ENCODE measurements around the gene ITGB1BP2. TPM values are rescaled to one million over a fixed set of nuclear protein-coding genes. Genes with fewer than 3 reads are reported as not detected.
"Not testable (repeated sequence)": the region's sequence is repeated elsewhere in the genome, so short reads cannot be mapped to it uniquely, and the experiment has no call there.

ITGB1BP2 gene
- 0.41 TPM for total RNA-seq

DNA sequence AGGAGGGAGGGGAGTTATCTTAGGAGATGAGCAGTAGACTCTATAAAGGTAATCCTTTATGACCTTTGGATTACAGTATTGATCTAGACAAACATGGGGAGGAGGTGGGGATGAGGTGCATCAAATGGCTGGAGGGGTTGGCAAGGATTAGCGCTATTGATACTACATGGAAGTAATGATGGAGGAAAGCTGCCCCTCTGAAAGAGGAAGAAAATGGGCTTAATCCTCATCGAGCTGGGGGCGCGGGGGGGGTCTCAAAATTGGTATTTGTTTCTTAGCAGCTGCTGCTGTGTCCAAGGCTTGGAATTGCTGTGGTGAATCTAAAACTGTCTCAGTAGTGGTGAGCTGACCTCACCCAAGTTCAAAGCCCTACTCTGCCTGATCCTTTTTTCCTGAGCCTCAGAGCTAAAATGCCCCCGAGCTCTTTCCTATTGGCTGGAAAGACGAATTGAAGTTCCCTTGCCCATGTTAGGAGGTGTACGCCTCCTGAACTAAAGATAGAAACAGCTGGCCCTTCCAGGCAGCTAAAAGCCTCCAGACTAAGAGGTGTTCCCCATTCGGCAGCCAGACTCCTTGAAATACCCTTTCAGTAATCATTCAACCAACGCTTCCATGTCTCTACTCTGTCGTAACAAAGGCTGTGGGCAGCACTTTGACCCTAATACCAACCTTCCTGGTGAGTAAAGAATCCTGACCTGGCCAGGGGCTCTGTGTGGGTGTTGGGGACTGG, at the start of gene ITGB1BP2:
Gene ITGB1BP2 (plus strand): TSS at position 556 of the 730 bp plus-strand sequence. CDS start 57 bp downstream, at position 613.
- FAIRE-seq (no peak), DNase-seq (ENCODE audit: low spot score in 2 of 2) (peak in 1 of 2 donors; percentile 6)

DNA sequence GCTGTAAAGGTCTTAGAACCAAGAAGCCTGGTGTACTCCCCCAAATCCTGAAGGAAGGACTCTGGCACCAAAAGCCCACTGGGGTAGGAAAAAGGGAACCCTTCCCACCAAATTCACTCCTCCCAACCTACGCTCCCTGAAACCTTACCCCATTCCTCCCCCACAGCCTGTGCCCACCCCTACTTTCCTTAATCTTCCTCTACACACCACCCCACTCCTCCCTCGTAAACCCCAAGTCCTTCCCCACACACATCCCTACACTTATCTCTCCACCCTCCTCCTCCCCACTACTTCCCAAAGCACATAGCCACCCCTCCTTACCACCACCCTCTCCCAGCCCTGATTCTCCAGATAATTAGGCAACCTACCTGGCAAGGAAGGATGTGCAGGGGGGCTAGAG, 49.3 kb upstream of the ITGB1BP2 start:
- DNase-seq (ENCODE audit: low spot score in 2 of 2) (no peak), FAIRE-seq (no peak)

DNA sequence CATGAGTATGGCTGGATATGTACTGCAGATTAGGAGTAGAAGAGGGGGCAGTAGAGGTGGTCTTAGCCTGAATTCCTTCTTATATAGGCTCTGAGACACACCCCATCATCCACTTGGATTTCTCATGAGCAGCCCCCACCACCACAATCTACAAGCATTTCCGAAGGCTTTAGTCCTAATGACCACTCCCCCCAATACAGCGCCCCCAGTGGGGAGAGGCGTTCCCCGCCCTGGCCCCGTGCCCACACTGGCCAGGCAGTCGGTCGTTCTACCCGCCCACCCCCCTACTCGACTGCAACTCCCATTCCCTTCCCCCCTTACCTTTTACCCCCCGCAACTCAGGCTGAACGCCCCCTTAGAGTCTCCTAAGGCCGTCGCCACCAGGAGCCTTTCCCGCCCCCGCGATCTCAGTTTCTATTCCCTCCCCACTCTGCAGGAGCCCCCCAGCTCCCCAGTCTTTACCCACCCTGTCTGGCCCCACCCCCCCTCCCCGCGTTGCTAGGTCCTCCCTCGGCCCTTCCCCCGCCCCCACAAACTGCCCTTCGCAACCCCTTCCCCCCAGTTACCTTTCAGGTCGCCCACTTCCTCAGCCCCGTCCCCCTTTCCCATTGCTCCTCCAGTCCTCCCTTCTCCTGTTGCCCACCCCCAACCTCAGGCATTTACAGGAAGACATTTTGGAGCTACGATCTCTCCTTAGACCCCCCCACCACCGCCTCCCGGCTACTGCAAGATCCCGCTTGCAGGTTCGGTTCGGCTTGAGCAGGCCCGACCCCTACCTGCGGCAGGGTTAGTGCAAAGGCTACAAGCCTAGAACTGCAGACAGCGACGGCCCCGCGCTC, 48.1 kb upstream of the ITGB1BP2 start:
- FAIRE-seq: no peak
- DNase-seq (ENCODE audit: low spot score in 2 of 2): peak in 1 of 2 donors; percentile 36

DNA sequence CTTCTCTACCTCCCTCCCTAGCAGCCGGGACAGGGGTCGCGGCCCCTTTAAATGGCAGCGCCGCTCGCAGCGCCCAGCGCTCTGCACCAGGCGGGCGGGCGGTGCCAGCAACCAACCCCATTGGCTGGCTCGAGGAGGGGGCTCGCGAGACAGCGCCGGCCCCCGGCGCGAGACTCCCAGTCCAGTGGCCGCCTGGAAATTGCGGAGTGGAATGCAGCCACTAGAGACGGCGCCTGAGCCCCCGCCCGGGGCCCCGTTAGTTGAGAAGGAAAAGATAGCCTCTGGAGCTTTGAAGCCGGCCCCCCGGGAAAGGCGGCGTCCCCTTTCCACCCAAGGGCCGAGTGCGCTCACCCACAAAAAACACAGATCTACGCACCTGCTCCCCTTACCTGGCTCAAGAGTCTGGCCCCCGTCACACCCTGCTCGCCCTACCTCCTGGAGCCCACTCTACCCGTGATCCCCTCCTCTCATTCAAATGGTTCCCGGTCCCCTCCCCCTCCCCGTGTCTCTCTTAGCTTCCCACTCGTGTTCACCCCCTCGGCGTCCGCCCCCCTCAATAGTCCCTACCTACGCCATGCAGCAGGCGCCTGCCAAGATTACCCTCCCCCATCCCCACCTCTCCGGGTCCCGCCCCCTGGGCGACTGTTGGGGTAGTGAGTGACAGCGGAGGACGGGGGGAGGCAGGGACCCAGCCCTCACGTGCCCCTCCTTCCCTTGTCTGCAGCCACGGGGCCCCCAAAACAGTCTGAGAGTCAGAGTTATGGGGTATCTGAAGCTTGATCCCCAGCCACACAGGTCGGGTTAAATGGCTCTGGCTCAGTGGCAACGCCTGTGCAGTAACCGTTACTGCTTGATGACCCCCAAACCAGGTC, 47.2 kb upstream of the ITGB1BP2 start, which contains the start of gene ZMYM3:
Gene ZMYM3 (minus strand): TSS at position 49 of the 872 bp plus-strand sequence. CDS start 885 bp downstream, outside the sequence.
- FAIRE-seq: no peak

DNA sequence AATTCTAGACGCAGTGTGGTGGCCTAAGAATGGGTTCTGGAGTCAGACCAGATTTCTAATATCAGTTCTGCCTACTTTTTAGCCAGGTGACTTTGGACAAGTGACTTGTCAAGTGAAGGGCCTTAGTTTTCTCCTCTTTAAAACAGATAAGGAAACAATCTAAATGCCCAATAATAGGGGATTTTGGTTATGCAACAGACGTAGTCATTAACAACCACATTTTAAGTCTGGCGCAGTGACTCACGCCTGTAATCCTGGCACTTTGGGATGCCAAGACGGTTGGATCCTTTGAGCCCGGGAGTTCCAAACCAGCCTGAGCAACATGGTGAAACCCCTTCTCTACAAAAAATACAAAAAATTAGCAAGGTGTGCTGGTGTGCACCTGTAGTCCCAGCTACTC, 45.5 kb upstream of the ITGB1BP2 start:
- FAIRE-seq: no peak
- DNase-seq (ENCODE audit: low spot score in 2 of 2): no peak

More for the DNA sequence above, 47.2 kb upstream of the ITGB1BP2 start, which contains the start of gene ZMYM3:
- DNase-seq (ENCODE audit: low spot score in 2 of 2): peak; percentile 79 to 80

DNA sequence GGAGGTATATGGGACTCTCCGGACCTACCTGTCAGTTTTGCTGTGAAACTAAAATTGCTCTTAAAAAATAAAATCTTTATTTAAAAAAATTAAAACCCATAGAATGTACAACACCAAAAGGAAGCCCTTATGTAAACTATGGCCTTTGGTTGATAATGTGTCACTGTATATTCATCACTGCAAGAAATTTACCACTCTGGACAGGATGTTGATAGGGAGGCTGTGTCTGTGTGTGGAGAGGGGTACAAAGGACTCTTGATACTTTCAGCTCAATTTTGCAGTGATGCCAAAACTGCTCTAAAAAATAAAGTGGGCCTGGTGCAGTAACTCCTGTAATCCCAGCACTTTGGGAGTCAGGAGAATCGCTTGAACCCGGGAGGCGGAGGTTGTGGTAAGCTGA, 44.7 kb upstream of the ITGB1BP2 start:
- DNase-seq (ENCODE audit: low spot score in 2 of 2): no peak

DNA sequence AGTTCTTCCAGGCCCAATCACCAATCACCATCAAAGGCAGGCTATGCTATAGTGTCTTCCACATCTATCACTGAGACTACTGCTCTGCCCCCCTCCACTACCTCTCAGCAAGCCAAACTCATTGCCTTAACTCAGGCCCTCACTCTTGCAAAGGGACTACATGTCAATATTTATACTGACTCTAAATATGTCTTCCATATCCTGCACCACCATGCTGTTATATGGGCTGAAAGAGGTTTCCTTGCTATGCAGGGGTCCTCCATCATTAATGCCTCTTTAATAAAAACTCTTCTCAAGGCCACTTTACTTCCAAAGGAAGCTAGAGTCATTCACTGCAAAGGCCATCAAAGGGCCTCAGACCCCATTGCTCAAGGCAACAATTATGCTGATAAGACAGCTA, 32.9 kb upstream of the ITGB1BP2 start:
- DNase-seq (ENCODE audit: low spot score in 2 of 2); FAIRE-seq: not testable (repeated sequence)

More for the DNA sequence above, 44.7 kb upstream of the ITGB1BP2 start:
- FAIRE-seq: no peak

DNA sequence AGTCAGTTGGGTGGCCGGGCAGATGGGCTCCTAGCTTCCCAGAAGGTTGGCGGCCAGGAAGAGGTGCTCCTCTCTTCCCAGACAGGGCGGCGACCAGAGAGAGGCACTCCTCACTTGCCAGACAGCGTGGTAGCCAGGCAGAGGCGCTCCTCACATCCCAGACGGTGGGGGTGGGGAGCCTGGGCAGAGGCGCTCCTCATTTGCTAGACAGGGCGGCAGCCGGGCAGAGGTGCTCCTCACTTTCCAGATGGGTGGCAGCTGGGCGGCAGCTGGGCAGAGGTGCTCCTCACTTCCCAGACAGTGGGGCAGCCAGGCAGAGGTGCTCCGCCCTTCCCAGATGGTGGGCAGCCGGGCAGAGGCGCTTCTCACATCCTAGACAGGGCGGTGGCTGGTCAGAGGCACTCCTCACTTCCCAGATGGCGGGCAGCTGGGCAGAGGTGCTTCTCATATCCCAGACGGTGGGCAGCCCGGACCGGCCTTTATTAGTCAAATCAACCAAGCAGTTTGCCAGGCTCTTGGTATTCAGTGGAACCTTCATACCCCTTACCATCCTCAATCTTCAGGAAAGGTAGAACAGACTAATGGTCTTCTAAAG, 31.7 kb upstream of the ITGB1BP2 start:
- no peak for FAIRE-seq
- DNase-seq (ENCODE audit: low spot score in 2 of 2): no peak

DNA sequence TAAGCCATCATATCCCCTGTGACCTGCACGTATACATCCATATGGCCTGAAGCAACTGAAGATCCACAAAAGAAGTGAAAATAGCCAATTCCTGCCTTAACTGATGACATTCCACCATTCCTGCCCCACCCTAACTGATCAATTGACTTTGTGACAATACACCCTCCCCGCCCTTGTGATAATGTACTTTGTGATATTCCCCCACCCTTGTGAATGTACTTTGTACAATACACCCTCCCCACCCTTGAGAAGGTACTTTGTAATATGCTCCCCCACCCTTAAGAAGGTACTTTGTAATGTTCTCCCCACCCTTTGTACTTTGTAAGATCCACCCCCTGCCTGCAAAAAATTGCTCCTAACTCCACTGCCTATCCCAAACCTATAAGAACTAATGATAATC, 29.2 kb upstream of the ITGB1BP2 start:
- FAIRE-seq; DNase-seq (ENCODE audit: low spot score in 2 of 2): not testable (repeated sequence)

DNA sequence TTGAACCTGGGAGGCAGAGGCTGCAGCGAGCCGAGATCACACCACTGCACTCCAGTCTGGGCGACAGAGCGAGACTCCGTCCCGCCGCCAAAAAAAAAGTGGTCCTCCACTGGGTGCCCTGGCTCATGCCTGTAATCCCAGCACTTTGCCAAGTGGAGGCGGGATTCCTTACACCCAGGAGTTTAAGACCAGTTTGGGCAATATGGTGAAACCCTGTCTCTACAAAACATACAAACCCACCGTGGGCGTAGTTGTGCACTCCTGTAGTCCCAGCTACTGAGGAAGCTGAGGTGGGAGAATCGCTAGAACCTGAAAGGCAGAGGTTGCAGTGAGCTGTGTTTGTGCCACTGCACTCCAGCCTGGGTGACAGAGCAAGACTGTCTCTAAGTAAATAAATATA, 20.2 kb upstream of the ITGB1BP2 start:
- FAIRE-seq; DNase-seq (ENCODE audit: low spot score in 2 of 2): not testable (repeated sequence)

DNA sequence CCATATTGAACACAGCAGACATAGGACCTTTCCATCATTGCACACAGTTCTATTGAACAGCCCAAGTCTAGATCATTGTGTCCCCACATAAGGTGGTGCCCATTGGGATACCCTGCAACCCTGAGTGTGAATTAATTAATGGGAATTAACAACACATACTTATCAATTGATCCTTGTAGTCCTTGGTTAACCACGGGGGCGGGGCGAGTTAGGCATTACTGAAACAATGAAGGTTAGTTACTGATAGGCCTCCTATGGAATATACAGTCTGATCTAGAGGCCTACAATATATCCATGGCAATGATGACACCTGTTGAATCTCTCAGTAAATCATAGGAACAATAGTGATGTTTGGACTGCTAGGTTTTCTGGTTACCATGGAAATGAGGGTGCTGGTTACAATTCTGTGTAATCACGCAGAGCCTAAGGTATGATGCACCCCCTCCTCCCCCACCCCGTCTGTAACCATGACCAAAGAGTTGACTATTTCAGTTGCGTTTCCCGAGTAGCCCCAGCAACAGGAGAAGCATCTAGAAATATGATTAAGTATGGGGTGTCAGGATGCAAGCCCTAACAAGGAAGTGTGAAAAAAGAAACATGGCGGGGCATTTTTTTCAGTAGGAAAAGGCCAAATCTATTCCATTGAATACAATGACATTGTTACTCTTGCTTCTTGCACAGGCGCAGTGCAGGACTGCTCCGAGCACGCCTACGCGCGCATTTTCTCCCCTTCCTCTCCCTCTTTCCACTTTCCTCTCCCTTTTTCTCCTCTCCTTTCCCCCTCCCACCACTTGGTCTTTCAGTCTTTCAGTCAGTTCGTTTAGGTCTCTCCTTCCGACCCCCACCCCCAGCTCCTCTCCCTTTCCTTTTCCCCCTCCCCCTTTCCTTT, 18.8 kb upstream of the ITGB1BP2 start:
- DNase-seq (ENCODE audit: low spot score in 2 of 2) (peak in 1 of 2 donors; percentile 3), FAIRE-seq (no peak)

DNA sequence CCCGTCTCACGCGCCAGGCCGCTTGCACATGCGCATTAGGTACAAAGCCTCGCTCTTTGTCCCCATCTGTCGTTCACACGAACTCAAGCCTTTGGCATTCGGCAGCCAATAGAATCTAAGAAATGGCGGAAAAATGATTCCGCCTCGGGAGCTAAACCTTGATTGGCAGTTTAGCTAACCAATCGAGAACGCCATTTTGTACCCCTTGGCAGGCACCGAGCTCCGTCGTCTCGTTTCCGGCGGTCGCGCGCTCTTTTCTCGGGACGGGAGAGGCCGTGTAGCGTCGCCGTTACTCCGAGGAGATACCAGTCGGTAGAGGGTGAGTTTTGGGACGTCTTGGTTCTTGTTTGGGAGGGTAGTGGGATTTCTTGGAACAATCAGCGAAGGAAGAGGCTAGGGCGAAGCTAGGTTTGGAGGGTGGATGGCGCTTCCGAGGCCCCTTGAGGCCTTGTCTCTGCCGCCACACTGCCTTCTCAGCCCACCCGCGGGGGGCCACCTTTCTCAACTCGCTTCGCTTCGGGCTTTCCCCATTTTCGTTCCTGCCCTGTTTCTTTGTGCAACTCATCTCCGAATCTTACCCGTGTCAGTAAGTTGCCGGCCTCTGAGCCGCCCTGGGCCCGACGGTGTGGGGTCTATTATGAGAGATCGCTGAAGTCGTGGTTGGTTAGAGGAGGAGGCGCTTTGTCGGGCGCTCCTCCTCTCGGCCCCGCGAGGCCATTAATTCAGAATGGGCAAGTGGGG, 18.0 kb upstream of the ITGB1BP2 start, which contains the start of gene NONO:
Gene NONO (plus strand): TSS at position 233 of the 741 bp plus-strand sequence. CDS start 7,003 bp downstream, outside the sequence.
- DNase-seq (ENCODE audit: low spot score in 2 of 2) (peak; percentile 53 to 62), FAIRE-seq (no peak)

DNA sequence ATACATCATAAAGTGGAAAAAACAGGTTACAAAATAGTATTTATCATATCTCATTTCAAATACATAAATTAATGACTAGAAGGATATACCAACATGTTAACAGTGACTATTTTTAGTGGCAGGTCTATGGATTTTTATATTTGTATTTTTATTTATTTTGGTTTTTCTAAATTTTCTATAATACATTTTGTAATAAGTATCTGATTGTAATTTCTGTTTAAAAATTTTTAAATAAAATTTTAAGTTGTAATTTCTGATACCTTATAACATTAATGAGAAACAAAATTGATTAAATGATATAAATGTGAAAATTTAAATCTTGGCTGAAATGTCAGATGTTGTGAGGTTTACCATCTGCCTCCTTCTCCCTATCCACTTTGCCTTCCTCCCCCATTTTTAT, 15.6 kb upstream of the ITGB1BP2 start:
- peak; percentile 71 for FAIRE-seq
- DNase-seq (ENCODE audit: low spot score in 2 of 2): no peak

DNA sequence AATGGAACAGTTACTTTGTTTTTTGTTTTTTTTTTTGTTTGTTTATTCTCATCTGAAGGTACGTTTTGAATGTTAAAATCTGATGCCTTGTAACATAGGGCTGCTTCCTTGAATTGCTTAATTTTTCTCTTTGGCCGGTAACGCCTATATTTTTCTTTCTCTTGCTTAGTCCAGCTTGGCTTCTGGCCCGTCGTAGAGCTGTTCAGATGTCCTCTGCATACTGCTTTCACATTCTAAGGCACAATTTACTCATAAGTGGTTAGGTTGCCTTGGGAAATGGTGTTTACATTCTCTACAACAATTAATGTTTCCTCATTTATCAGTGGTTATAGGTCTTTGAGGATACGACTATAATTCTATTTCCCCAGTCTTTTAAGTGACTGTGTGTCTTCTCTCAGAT, 10.2 kb upstream of the ITGB1BP2 start:
- DNase-seq (ENCODE audit: low spot score in 2 of 2): no peak
- FAIRE-seq: no peak

DNA sequence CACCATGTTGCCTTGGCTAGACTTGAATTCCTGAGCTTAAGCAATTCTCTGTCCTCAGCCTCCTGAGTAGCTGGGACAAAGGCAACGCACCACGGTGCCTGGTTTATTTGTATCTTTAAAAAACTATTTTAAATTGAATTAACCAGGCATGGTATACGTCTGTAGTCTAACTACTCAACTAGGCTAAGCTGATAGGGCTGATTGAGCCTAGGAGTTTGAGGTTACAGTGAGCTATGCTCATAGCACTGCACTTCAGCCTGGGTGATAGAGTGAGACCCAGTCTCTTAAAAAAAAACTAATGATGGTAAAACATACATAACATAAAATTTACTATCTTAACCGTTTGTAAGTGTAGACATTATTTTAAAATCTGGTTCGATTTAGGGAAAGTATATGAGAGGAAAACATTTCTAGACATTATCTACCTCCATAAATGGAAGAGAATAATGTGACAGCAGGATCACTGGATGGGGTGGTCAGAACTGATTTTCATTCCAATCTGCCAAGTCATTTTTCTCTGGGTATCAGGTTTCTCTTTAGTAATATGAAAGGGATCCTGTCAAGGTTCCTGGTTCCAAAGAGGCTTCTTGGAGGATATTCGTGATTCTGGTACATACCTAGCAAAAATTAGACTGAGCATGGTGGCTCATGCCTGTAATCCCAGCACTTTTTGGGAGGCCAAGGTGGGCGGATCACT, 8.7 kb upstream of the ITGB1BP2 start:
- DNase-seq (ENCODE audit: low spot score in 2 of 2) (no peak), FAIRE-seq (no peak)

DNA sequence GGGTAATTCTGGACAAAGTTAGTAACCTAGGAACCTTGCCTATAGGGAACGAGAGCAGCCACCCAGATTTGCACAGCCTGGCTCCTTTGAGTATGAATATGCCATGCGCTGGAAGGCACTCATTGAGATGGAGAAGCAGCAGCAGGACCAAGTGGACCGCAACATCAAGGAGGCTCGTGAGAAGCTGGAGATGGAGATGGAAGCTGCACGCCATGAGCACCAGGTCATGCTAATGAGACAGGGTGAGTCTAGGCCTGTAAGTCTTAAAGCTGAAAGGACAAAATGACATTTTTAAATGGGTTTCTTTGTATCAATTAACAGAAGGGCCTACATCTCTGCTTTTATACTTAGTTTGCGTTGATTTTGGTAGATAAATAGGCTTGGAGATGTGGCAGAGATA, 4.7 kb upstream of the ITGB1BP2 start:
- no peak for DNase-seq (ENCODE audit: low spot score in 2 of 2)
- FAIRE-seq: no peak

DNA sequence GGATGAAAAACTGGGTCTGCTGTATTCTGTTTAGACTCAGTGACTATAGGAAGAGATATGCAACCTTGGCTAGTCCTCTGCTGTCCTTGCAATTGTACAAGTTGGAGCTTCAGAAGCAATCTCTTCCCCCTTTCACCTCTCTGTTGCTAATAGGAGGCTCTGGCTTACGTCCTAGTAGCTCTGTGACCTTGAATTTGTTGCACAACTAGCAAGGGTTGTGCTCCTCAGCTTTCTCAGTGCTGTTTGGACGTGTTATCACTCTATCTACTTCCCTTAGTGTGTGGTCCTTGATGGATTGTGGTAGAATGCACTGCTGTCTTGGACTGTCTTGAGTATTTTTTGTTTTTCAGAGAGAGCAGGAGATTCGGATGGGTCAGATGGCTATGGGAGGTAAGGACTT, 3.4 kb upstream of the ITGB1BP2 start:
- no peak for FAIRE-seq

More for the DNA sequence above, 3.4 kb upstream of the ITGB1BP2 start:
- DNase-seq (ENCODE audit: low spot score in 2 of 2): no peak
